ENCODE data around the gene CST5.
"Not testable (repeated sequence)": the region's sequence is repeated elsewhere in the genome, so short reads cannot be mapped to it uniquely, and the experiment has no call there.

CST5 gene

GRCh38 chr20:23841693-23842092 lies 37.9 kb downstream of the CST5 start:
- no peak for DNase-seq (ENCODE audit: low read depth, low spot score)

DNA sequence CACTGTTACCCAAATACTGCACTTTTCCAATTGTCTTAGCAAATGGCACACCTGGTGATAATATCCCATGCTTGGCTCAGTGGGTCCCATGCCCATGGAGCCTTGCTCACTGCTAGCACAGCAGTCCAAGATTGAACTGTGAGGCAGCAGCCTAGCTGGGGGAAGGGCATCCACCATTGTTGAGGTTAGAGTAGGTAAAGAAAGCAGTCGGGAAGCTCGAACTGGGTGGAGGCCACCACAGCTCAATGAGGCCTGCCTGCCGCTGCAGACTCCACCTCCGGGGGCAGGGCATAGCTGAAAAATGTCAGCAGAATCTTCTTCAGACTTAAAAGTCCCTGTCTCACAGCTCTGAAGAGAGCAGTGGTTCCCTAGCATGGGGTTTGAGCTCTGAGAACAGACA lies 43.8 kb downstream of the CST5 start:
- no peak for DNase-seq (ENCODE audit: low read depth, low spot score)

GRCh38 chr20:23832775-23833513 lies 46.6 kb downstream of the CST5 start:
- no peak for DNase-seq (ENCODE audit: low read depth, low spot score)

GRCh38 chr20:23831961-23832360 lies 47.6 kb downstream of the CST5 start:
- not testable (repeated sequence) for DNase-seq (ENCODE audit: low read depth, low spot score)

- no peak for DNase-seq (ENCODE audit: low read depth, low spot score)
Measured at GRCh38 chr20:23826541-23827021, 53.0 kb downstream of the CST5 start, which contains the start of gene CST2. TSS of gene CST2 (minus strand) at chr20:23826729. CDS start at chr20:23826660, 69 bp downstream.
